Activated CD4-positive, alpha-beta T cell treated with anti-CD3 and anti-CD28 coated beads, Interleukin-2, amount 50 U/mL, for 24 hours (primary cell): Measurements from ENCODE around the gene PIGU.
"Not testable (repeated sequence)": the region's sequence is repeated elsewhere in the genome, so short reads cannot be mapped to it uniquely, and the experiment has no call there.

ENCODE experiments used
- DNase-seq, 2 donors: peaks; one replicate each; pipeline ENCODE4 v3.0.0-alpha.2; 2020; ENCODE audit warnings: low read depth in 1 of 2, low spot score in 1 of 2

The PIGU gene

GRCh38 chr20:34536798-34537394 is 140.0 kb downstream of the PIGU start:
- peak in 1 of 2 donors; percentile 25 for DNase-seq

GRCh38 chr20:34535857-34536256 is 141.0 kb downstream of the PIGU start:
- no peak for DNase-seq

- DNase-seq, result no peak
These were observed 141.5 kb downstream of the PIGU start for GRCh38 chr20:34535301-34535840.

- DNase-seq, result no peak
These were observed 142.3 kb downstream of the PIGU start for GRCh38 chr20:34534391-34535165.

- no peak for DNase-seq
These were observed 144.1 kb downstream of the PIGU start for GRCh38 chr20:34532756-34533155.

GRCh38 chr20:34532320-34532719 is 144.6 kb downstream of the PIGU start:
- DNase-seq, result no peak

- no peak for DNase-seq
These were observed 145.2 kb downstream of the PIGU start for GRCh38 chr20:34531608-34532265.

- DNase-seq, result no peak
These were observed 146.6 kb downstream of the PIGU start for GRCh38 chr20:34530342-34530741.

- no peak for DNase-seq
These were observed 147.2 kb downstream of the PIGU start for GRCh38 chr20:34529742-34530141.

GRCh38 chr20:34528921-34529297 is 148.0 kb downstream of the PIGU start:
- no peak for DNase-seq

GRCh38 chr20:34527016-34527415 is 149.9 kb downstream of the PIGU start:
- DNase-seq, result no peak

- DNase-seq, result no peak
These were observed 150.4 kb downstream of the PIGU start for GRCh38 chr20:34526466-34526865.

GRCh38 chr20:34525709-34526416 is 151.0 kb downstream of the PIGU start:
- DNase-seq, result no peak

GRCh38 chr20:34525342-34525708 is 151.6 kb downstream of the PIGU start:
- no peak for DNase-seq

- DNase-seq, result no peak
These were observed 152.5 kb downstream of the PIGU start for GRCh38 chr20:34524426-34524825.

- DNase-seq, result peak in 1 of 2 donors; percentile 33
These were observed 153.7 kb downstream of the PIGU start for GRCh38 chr20:34522969-34523871.

- DNase-seq, result not testable (repeated sequence)
These were observed 157.1 kb downstream of the PIGU start for GRCh38 chr20:34519841-34520240.

- DNase-seq, result not testable (repeated sequence)
These were observed 158.0 kb downstream of the PIGU start for GRCh38 chr20:34518863-34519262.

GRCh38 chr20:34517114-34517505 is 159.8 kb downstream of the PIGU start:
- no peak for DNase-seq
